HG03442 (cell line): ENCODE data around the gene HMGCS2.
"Not testable (repeated sequence)": the region's sequence is repeated elsewhere in the genome, so short reads cannot be mapped to it uniquely, and the experiment has no call there.

ENCODE experiments used
- ATAC-seq: cut with Tn5 transposase; IDR thresholded peaks from one replicate; pipeline ENCODE4 v1.9.1; 2021; ENCODE audit warnings: mild to moderate bottlenecking, moderate library complexity; ENCODE audit not compliant: unreplicated experiment

HMGCS2 gene

DNA sequence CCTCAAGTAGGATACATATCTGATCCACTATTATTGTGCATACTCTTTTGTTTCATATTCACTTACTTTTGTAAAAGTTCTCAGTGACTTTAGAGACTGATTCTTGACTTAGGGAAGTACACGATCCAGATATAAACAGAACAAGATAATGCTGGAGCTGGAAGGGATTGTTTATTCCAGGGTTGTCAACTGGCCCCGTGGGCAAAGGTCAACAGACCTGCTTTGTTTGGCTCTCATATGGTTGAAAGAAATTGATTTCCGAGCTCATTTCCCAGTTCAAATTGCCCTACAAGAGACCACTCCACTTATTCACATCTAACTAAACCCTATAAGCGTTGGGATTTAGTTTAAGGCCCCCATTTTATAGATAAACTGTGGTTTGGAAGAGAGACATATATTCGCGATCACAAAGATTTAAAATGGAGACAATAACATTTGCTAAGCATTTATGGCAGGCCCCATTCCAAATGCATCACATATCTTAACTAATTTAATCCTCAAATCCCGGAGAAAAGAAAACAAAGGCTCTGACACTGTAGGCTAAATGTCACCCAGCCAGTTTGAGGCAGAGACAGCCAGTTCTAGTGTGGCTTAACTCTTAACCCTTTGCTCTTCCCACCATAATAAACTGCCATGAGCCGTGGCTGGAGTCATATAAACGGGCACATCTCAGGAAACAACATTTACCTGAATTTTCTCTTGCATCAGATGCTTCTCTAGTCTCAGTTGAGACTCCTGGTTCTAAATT, 21.9 kb upstream of the HMGCS2 start:
- no peak for ATAC-seq

DNA sequence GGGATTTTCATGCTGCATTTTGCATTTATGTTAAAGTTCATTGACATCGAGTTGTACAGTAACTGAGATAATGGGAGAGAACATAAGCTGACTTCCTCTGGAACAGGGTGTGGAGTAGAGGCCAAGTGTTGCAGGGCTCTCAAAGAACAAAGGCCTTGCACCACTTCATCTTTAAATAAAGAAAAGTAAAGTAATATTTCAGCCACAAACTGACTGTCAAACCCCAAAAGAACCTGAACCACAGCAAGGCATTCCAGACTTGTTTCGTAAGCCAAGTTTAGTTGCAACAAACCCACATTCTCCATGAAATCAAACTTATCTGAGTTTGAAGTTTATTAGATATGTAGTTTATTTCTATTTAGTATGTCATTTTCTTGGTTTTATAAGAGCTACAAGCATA, 19.1 kb upstream of the HMGCS2 start:
- ATAC-seq, result no peak

DNA sequence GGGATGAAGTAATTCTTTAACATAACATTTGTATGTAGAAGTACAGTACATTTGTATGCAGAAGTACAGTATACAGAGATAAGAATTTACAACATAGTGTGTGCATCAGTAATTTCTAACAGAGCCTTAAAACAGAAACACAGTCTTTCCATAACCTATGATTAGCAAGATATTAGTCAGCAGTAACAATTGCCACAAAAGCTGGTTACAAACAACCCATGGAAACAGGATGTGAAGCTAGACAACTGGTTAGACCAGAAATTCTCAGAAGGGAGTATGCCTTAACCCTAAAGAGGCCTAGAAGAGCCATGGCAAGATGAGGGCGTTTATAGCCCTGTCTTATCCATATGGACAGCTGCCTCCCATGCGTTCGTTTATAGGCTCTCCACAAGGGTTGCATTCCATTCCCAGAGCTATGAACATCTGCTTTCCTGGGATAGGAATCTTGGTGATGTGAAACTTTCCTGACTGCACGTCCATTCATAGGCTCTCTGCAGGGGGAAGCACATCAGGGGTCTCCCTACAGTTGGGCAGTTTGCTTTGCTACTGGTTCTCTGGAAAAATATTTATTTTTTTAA, 17.9 kb upstream of the HMGCS2 start:
- not testable (repeated sequence) for ATAC-seq

DNA sequence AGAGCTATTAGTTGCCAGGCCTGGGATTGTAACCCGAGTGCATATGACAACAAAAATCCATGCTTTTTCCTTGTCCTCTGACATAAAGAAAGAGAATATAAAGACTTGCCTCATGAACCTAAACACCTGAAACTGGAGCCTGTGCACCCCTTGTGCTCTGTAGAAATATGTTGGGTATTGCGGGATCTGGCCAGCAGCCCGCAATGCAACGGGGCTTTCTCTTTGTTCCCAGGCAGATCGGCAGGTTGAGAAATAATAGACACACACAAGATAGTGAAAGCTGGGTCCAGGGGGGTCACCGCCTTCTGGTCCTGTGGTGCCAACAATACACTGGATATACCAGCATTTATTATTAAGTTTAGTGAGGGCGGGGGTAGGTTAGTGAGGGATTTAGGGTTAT, 17.3 kb upstream of the HMGCS2 start:
- not testable (repeated sequence) for ATAC-seq

DNA sequence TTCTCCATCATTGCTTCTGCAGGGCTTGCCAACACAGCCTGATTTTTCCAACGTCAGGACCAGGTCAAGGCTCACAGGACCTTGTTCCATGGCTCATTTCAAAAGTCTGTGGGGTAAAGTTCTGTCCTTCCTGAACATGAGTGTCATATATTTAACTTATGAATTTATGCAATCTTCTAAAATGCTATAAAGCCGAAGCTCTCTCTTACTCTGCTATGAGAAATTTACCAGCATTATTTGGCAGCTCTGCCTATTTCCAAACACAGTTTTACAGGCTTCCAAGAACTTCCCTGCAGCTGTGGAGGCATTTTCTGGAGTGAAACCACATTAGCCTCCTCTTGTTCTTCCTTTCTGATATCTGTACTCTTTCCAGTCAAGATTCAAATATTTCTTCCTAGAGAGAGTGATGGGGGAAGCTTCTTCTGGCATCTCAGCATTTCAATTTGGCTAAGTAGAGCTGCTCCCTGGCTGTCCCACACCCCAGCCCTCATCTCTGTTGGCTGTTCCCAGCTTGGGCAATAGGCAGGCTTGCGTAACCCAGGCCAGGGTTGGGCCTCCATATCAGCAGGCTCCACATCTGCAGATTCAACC, 15.6 kb upstream of the HMGCS2 start:
- ATAC-seq, result no peak

DNA sequence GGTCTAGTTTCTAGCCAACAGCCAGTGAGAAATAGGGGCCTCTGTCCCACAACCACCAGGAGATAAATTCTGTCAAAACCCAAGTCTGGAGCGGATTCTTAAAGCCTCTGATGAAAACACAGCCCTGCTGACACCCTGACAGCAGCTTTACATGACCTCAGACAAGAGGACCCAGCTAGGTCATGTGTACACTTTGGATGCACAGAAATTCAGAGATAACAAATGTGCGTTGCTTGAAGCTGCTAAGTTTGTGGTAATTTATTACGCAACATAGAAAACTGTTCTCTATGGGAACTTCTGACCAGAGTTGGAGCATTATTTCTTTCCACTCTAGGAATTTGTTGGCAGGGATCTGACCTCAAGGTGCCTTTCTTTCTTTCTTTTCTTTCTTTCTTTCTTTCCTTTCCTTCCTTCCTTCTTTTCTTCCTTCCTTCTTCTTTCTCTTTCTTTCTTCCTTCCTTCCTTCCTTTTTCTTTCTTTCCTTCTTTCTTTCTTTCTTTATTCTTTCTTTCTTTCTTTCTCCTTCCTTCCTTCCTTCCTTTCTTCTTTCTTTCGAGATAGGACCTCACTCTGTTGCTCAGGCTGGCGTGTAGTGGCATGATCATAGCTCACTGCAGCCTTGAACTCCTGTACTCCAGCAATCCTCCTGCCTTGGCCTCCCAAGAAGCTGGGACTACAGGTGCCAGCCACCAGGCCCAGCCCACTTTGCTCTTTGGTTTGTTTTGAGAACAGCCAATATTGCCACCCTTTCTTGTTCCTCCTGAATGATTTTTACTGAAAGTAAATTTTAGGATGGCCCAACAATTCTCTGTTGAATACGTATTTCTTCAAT, 14.9 kb upstream of the HMGCS2 start:
- ATAC-seq, result no peak

DNA sequence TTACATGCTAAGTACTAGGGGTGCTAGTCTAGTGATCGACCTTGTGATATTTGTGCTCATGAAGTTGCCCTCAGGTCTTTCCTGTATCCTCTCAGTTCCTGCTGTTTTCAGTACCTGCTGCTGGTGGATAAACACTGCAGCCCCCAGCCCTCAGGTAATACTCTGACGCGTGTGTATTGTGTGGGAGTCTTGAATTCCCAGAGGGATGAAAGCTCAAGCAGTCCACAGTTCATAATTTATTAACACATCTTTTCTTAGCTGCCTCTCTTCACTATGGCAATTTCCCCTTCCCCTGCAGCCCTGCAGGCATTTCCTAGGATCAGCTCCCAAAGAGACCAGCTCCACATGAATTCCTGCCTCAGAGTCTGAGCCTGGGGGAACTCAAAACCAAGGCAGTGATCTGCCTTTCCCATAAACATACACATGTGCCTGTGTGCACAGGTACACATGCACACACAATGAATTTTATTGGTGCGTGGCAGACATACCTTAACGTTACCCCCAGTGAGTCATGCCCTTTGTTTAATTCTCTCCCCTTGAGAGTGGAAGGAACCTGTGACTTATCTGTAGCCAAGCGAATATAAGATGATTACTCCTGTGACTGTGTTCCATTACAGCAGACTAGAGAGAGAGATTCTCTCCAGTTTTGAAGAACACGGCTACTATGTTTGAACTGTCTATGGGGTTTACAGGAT, 14.1 kb upstream of the HMGCS2 start:
- no peak for ATAC-seq

DNA sequence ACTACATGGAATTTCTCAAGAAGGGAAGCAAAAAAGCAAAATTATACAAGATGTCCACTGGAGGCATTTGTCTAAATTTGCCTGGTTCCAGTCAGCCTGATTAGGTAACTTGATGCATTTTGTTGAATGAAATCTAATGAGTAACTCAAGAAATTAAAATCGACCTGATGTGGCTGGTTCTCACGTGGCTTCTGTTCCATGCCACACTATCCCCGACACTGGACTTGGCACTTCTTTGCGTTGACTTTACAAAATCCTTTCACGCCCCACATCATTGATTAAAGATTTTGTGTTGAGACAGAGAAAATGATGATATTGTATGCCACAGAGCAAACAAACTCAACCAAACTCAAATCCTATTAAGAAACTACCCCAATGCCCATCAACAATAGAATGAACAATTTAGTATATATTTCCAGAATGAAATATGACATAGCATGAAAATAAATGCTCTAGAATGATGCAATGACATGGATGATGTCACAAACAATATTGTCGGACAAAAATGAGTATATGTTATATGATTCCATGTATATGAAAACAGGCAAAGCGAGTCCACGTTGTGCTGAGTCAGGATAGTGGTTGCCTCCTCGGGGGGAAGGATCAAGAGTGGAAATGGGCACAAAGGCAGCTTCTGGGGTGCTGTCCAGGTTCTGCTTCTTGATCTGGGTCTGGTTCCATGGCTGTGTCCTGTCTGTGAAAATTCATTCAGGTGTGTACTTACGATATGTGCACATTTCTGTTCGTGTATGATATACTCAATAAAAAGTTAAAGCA, 12.9 kb upstream of the HMGCS2 start:
- ATAC-seq, result no peak

DNA sequence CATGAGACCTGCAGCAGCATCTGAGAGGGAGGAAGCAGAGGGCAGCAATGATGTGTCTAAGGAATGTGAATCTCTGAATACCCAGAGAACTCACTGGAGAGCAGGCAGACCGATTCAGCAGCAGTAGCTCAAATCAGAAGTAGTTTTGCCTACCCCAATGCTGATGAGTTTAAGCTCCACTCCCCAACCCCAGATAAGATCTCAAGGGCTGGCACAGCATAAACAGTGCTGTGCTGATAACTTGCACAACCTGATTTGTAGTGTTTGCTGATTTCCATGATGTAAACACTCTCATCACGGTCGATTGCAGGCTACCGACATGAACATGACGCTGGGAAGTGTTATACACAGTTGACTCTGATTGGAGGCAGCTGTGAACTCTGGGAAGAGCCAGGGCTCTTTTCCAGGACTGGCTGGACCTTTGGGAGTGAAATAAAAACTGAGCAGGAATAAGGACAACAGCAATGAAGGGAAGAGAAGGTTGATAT, 11.2 kb upstream of the HMGCS2 start:
- ATAC-seq, result no peak

DNA sequence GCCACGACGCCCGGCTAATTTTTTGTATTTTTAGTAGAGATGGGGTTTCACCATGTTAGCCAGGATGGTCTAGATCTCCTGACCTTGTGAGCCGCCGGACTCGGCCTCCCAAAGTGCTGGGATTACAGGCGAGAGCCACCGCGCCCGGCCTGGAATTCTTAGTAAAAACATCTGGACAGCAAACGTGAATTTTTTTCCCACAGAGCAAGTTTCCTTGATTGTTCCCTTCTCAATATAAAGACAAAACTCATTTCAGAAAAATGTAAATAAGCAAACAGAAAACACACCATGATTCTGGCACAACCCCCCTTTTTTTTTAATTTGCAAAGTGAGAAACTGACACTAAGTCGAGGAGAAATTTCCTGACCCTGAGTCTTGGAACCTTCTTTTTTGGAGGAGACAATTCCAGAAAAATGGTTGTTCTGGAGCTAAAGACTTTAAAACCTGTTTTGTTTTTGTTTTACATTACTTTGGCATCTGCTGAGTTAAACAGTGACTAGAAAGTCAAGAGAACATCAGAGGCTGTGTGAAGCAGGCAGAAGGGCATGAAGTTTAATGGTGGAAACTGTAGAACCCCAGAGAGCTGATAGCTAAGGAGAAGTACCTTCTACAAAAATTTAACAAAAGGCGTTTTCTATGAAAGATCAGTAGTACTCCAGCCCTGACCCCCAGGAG, 10.3 kb upstream of the HMGCS2 start:
- ATAC-seq, result no peak

DNA sequence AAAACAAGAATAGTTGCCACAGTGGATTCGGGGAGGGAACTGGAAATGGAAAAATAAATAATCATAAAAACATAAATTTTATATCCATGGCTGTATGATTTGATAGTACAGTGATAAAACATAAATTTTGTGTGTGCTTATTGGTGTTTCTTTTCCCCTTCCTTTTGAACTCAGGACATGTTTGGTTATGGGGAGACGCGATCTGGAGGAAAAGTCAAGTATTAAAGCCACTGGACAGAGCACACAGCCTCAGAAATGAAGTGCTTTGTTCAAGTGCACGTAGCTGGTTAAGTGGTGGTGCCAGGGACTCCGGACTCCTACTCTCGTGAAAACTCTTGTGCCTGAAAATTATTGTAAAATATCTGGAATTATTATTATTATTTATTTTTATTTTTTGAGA, 9.7 kb upstream of the HMGCS2 start:
- no peak for ATAC-seq

DNA sequence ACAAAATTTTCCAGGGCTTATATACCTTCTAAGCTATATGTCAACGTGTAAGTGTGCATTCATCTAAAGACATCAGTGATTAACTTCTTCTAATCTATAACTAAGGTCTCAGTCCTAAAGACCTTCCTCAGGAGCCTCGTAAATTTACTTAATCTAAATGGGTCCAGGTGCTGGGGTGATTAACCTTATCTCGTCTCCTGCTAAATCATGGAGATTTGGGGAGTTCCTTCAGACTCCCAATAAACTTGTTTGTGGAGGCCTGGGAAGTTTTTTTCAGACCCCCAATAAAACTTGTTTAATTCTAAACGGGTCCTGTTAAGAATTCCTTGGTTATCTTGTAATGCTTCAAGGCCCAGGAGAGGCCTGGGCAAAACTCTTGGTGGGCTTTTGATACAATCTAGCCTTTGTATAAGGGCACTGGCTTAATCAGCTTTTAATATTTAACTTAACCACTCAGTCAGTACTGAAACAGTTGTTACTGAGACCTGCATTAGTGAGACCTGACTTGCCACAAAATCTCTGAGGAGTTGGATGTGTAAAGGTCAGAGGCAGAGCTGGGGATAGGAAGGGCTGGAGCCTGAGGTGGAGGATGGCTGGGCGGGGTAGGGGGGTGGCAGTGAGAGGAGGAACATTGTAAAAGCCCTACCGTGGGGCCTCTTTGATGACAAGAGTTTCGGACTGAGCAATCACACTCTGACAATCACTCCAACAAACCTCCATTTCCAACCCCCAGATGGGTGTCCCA, 6.2 kb upstream of the HMGCS2 start:
- no peak for ATAC-seq

DNA sequence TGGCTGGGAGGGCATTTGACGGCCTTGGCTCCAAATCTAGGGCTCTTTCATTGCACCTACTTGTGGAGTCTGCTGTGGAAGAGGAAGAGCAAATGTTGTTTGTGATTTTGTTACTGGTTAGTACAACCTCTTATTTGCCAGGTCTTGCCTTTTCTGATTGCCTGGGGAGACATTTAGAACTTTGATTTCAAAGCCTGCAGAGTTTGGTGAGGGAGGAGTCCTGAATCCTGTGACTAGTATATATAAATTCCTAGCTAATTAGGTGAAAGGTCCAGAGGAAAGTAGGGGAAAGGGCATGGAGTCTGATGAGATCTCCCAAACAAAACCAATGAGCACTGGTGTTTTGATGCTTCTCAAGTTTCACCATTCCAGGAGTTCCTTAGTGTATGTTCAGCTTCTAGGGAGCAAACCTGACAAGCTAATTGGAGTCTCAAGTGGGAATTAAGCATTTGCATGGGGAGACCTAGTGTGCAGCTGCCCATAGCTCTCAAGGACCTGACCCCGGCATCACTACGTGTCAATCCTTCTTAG, 5.1 kb upstream of the HMGCS2 start:
- no peak for ATAC-seq

DNA sequence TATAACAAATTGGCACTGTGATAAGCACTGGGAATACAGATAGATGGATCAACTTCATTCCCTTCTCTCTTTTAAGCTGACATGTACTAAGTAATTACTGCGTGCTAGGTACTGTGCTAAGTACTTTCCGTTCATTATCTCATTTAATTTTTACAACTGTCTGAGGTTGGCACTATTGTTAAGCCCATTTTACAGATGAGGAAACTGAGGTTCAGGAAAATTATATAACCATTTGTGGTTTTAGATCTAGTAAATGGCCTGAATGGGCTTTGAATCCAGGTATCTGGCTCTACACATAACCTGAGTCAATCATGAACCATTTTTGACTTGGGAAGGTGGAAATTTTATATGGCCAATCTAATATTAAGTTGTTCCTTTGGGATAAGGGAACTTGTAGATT, 3.6 kb upstream of the HMGCS2 start:
- ATAC-seq, result no peak

DNA sequence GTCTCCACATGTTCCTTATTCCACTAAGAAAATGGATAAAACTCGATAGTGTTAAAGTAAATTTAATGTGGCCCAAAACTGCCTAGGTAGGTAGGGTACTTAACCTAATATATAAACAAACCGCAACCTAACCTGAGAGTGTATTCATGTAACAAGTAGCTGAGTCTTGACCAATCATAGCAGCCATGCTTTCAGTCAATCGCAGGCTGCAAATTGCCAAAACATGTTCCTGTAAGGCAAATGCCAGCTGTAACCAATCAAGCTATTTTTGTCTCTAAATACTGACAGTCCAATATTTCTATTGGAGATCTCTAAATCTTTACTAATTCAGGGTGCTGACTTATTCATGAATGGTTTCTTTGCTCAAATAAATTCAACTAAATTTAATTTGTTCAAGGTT, 3.1 kb upstream of the HMGCS2 start:
- ATAC-seq, result no peak

DNA sequence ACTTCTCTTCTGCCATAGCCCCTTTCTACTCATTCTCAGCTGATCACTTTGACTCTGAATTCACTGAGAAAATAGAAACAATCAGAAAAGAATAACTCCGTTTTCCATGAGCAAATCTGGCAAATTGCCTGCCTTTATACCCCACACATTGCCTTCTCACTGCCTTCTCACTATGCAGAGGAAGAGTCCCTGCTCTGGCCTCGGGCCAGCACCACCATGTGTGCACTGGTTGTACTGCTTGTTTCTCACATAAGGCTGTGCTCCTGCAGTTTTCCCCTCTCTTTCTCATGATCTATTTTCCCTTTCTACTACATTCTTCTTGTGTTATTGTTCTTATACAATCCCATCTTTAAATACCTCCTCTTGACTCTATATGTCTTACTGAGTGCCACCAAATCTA, 2.3 kb upstream of the HMGCS2 start:
- ATAC-seq, result no peak

DNA sequence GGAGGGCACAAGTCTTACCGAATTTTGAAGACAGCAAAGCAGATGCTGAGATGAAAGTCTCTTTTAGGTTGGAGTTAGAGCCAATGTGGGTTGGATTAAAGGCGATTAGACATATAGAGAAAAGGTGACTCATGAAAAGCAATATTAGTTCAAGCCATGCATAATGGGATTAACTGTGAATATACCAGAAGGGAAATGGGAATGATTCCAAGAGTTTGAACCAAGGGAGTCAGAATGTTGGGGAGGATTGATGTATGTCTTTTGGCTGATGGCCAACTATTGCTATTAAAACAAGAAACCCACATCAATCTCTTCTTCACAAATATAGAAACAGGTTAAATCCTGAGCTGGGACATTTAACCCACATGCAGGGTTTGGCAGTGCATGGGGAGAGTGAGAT, 1.2 kb downstream of the HMGCS2 start:
- ATAC-seq, result no peak

DNA sequence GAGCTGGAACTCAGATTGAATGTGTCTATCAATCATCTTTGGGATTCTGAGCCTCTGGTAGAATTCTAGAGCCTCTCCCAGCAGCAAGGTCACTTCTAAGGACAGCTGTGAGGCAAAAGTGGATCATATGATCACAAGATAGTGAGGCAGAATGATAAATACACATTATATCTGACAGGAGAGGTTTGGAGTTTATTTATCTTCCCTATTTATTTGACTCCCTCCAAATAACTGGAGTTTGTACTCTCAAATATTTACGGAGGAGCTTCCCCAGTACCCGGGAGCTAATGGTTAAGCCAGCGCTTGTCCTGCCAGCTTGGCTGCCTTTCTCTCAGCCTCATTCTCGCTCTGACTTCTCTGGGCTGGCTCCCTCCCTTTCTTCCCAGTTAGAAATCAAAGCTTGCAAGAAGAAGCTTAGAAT, 2.3 kb downstream of the HMGCS2 start:
- ATAC-seq, result no peak

DNA sequence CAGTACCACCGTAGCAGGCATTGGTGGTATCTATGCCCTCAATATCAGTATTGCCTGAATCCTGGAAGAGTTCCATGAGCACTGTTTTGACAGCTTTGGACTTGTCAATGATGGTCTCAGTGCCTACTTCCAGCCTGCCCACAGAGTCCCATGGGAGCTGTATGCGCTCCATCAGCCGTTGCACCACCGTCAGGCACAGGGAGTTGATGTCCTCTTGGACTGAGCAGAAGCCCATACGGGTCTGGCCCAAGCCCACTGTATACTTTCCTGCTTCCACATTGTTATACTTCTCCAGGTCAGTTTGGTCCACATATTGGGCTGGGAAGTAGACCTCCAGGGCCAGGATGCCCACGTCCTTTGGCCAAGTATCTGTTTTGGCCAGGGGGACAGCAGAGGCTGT, 4.5 kb downstream of the HMGCS2 start:
- ATAC-seq, result no peak
